Measurements from ENCODE around the gene VASH1.

The VASH1 gene

GRCh38 chr14:76754586-76754985 is 6.7 kb upstream of the VASH1 start:
- no peak for TF ChIP-seq ZNF394 (tag by site-specific recombination; IDR thresholded peaks at IDR 0.05; ENCODE audit: borderline replicate concordance)
- TF ChIP-seq ZNF510 (tag by site-specific recombination; IDR thresholded peaks at IDR 0.05; ENCODE audit: insufficient replicate concordance): no peak
- no peak for TF ChIP-seq ZNF335 (tag by site-specific recombination; conservative IDR thresholded peaks at IDR 0.05)
- TF ChIP-seq ZBTB8A (tag by site-specific recombination; IDR thresholded peaks at IDR 0.05): no peak
- TF ChIP-seq BCL6B (tag by site-specific recombination; IDR thresholded peaks at IDR 0.05): no peak
- no peak for TF ChIP-seq HIC1 (tag by site-specific recombination; IDR thresholded peaks at IDR 0.05)
- no peak for TF ChIP-seq ZNF221 (tag by site-specific recombination; IDR thresholded peaks at IDR 0.05; ENCODE audit: borderline replicate concordance)
- TF ChIP-seq HOXC10 (CRISPR knock-in tag; IDR thresholded peaks at IDR 0.05): no peak
- no peak for TF ChIP-seq ZNF146 (tag by site-specific recombination; IDR thresholded peaks at IDR 0.05)
- no peak for TF ChIP-seq ZNF112 (tag by site-specific recombination; IDR thresholded peaks at IDR 0.05)
- TF ChIP-seq GLI4 (tag by site-specific recombination; IDR thresholded peaks at IDR 0.05): no peak
- no peak for TF ChIP-seq ZNF184 (tag by site-specific recombination; IDR thresholded peaks at IDR 0.05)
- no peak for TF ChIP-seq ZNF292 (tag by site-specific recombination; IDR thresholded peaks at IDR 0.05; ENCODE audit: borderline replicate concordance, low read depth)
- TF ChIP-seq ZBTB11 (tag by site-specific recombination; conservative IDR thresholded peaks at IDR 0.05; ENCODE audit: low read depth): no peak
- TF ChIP-seq ZNF266 (tag by site-specific recombination; IDR thresholded peaks at IDR 0.05; ENCODE audit: low read depth): no peak
- TF ChIP-seq ZBTB6 (tag by site-specific recombination; IDR thresholded peaks at IDR 0.05): no peak
- TF ChIP-seq ZNF747 (tag by site-specific recombination; IDR thresholded peaks at IDR 0.05): no peak
- no peak for TF ChIP-seq ZBTB21 (tag by site-specific recombination; IDR thresholded peaks at IDR 0.05)
- Histone ChIP-seq H3K27ac (ENCODE audit: extremely low read depth, low read depth, low read length) (no peak overlapping the region), H3K4me3 (ENCODE audit: low read depth, low read length) (no peak overlapping the region), H3K36me3 (ENCODE audit: control insufficient read depth in 2 of 2, insufficient read depth in 1 of 2, low read length in 2 of 2) (no peaks in the 10 kb centered on the region), H3K9me3 (ENCODE audit: control insufficient read depth, insufficient read depth, low read depth, low read length) (no peaks in the 10 kb centered on the region), H3K4me1 (ENCODE audit: control insufficient read depth, insufficient read depth, low read length) (no peaks in the 10 kb centered on the region)
- ChIA-PET CTCF (no interaction called here), POLR2A (interaction anchor here (0.7 kb wide), 1 partner anchor 34 kb away, joined by 7 read pairs; no protein-coding TSS in a partner anchor)
